ENCODE results near the gene MYOM3. TPM values are rescaled to one million over a fixed set of nuclear protein-coding genes. Genes with fewer than 3 reads are reported as not detected.

MYOM3 gene
- total RNA-seq, 1 experiment from 2014 or later, result 0.04 TPM

GRCh38 chr1:24020470-24020869 is 91.5 kb downstream of the MYOM3 start:
- Histone ChIP-seq H3K9ac (ENCODE audit: low read length) (no peak overlapping the region), H3K4me2 (ENCODE audit: low read length) (no peak overlapping the region), H3K9me3 (ENCODE audit: low read length) (no peaks in the 10 kb centered on the region), H3K79me2 (ENCODE audit: low read length) (no peaks in the 10 kb centered on the region), H3K27me3 (ENCODE audit: low read length) (no peaks in the 10 kb centered on the region), H4K20me1 (ENCODE audit: low read length) (no peaks in the 10 kb centered on the region), H3K36me3 (ENCODE audit: low read depth, low read length) (no peaks in the 10 kb centered on the region), H3F3A (ENCODE audit: low read length, unreplicated experiment) (peaks cover 4% of the 10 kb centered on the region), H3K9me2 (replicated peaks; ENCODE audit: low read length) (no peaks in the 10 kb centered on the region), H3K4me1 (ENCODE audit: insufficient read depth, low read length) (peaks cover 34% of the 10 kb centered on the region), H3K4me3 (ENCODE audit: low read length) (no peak overlapping the region), H2AFZ (ENCODE audit: low read length) (no peak overlapping the region), H3K27ac (ENCODE audit: low read length) (no peak overlapping the region)
- ChIA-PET POLR2A (ENCODE audit: unreplicated experiment) (no interaction called here), CTCF (no interaction called here)
- TF ChIP-seq EZH2phosphoT487 (IDR thresholded peaks at IDR 0.05; ENCODE audit: borderline replicate concordance, low read length) (no peak), CTCF (conservative IDR thresholded peaks at IDR 0.05; ENCODE audit: low read depth, low read length) (no peak), EZH2 (IDR thresholded peaks at IDR 0.05; ENCODE audit: low read length, unreplicated experiment) (no peak)
- intact Hi-C loops (cut with micrococcal nuclease), result no loop called here
- ATAC-seq (no peak), DNase-seq (no peak)
- no TSS peak for BruUV-seq (replicated peaks)

- CTCF ChIA-PET, result no interaction called here
- POLR2A ChIA-PET (ENCODE audit: unreplicated experiment), result no interaction called here
- no TSS peak for BruUV-seq (replicated peaks)
- no peaks in the 10 kb centered on the region for H3K9me2 ChIP-seq (replicated peaks; ENCODE audit: low read length)
- H3K9ac ChIP-seq (ENCODE audit: low read length), result no peak overlapping the region
- H3K4me1 ChIP-seq (ENCODE audit: insufficient read depth, low read length), result peaks cover 34% of the 10 kb centered on the region
- intact Hi-C loops (cut with micrococcal nuclease), result no loop called here
- H4K20me1 ChIP-seq (ENCODE audit: low read length), result no peaks in the 10 kb centered on the region
- no peaks in the 10 kb centered on the region for H3K9me3 ChIP-seq (ENCODE audit: low read length)
- H3K36me3 ChIP-seq (ENCODE audit: low read depth, low read length), result no peaks in the 10 kb centered on the region
- DNase-seq, result no peak
- no peak overlapping the region for H2AFZ ChIP-seq (ENCODE audit: low read length)
- TF ChIP-seq EZH2phosphoT487 (IDR thresholded peaks at IDR 0.05; ENCODE audit: borderline replicate concordance, low read length) (no peak), EZH2 (IDR thresholded peaks at IDR 0.05; ENCODE audit: low read length, unreplicated experiment) (no peak), CTCF (conservative IDR thresholded peaks at IDR 0.05; ENCODE audit: low read depth, low read length) (no peak)
- peaks cover 4% of the 10 kb centered on the region for H3F3A ChIP-seq (ENCODE audit: low read length, unreplicated experiment)
- H3K79me2 ChIP-seq (ENCODE audit: low read length), result no peaks in the 10 kb centered on the region
- no peak for ATAC-seq
- no peak overlapping the region for H3K4me3 ChIP-seq (ENCODE audit: low read length)
- no peaks in the 10 kb centered on the region for H3K27me3 ChIP-seq (ENCODE audit: low read length)
- H3K4me2 ChIP-seq (ENCODE audit: low read length), result no peak overlapping the region
- H3K27ac ChIP-seq (ENCODE audit: low read length), result peak overlapping the region; percentile 96; the same call in 1 of the 2 replicates
Measured at GRCh38 chr1:24020025-24020424, 91.9 kb downstream of the MYOM3 start.

GRCh38 chr1:24018611-24019580 is 93.0 kb downstream of the MYOM3 start:
- TF ChIP-seq EZH2 (IDR thresholded peaks at IDR 0.05; ENCODE audit: low read length, unreplicated experiment) (no peak), CTCF (conservative IDR thresholded peaks at IDR 0.05; ENCODE audit: low read depth, low read length) (no peak), EZH2phosphoT487 (IDR thresholded peaks at IDR 0.05; ENCODE audit: borderline replicate concordance, low read length) (no peak)
- Histone ChIP-seq H3K4me1 (ENCODE audit: insufficient read depth, low read length) (peaks cover 34% of the 10 kb centered on the region), H3K9me3 (ENCODE audit: low read length) (no peaks in the 10 kb centered on the region), H3K36me3 (ENCODE audit: low read depth, low read length) (no peaks in the 10 kb centered on the region), H3K4me3 (ENCODE audit: low read length) (peak overlapping the region; percentile 31; the same call in 1 of the 2 replicates), H3K27me3 (ENCODE audit: low read length) (no peaks in the 10 kb centered on the region), H2AFZ (ENCODE audit: low read length) (peak overlapping the region; percentile 76), H3F3A (ENCODE audit: low read length, unreplicated experiment) (peaks cover 4% of the 10 kb centered on the region), H3K9ac (ENCODE audit: low read length) (peak overlapping the region; percentile 71), H3K79me2 (ENCODE audit: low read length) (no peaks in the 10 kb centered on the region), H3K9me2 (replicated peaks; ENCODE audit: low read length) (no peaks in the 10 kb centered on the region), H3K27ac (ENCODE audit: low read length) (peak overlapping the region; percentile 96), H4K20me1 (ENCODE audit: low read length) (no peaks in the 10 kb centered on the region), H3K4me2 (ENCODE audit: low read length) (peak overlapping the region; percentile 63)
- POLR2A ChIA-PET (ENCODE audit: unreplicated experiment), result interaction anchor here (0.6 to 0.7 kb wide), 4 partner anchors 34 to 199 kb away, joined by 3 to 8 read pairs (median 5); no protein-coding TSS in a partner anchor
- ATAC-seq, result peak; percentile 95
- TSS peak; percentile 90 for BruUV-seq (replicated peaks)
- intact Hi-C loops (cut with micrococcal nuclease), result loop anchor here (1.0 kb wide), 1 partner anchor 39 kb away; the partner anchor contains the start of gene SRSF10
- CTCF ChIA-PET, result no interaction called here
- DNase-seq, result peak; percentile 99

Measured in PC-3 (cell line).